ENCODE measurements around the gene MIA.
A peak's percentile ranks its signal among the peaks of the same experiment; 100 is the strongest.

Gene MIA

GRCh38 chr19:40801426-40802299, 26.3 kb downstream of the MIA start:
- DNase-seq (ENCODE audit: low spot score): no peak
- ChIA-PET POLR2A (ENCODE audit: low non-redundant PET) (no interaction called here), CTCF (interaction anchor here (0.5 to 0.8 kb wide), 3 partner anchors 18 to 369 kb away, joined by 3 to 5 read pairs (median 4); no protein-coding TSS in a partner anchor)
- H3K27ac ChIP-seq: peak overlapping the region; percentile 88
- no peak for TF ChIP-seq CTCF (conservative IDR thresholded peaks at IDR 0.05; ENCODE audit: low read depth)

GRCh38 chr19:40802300-40803169, 27.2 kb downstream of the MIA start:
- DNase-seq (ENCODE audit: low spot score): no peak
- no peak for TF ChIP-seq CTCF (conservative IDR thresholded peaks at IDR 0.05; ENCODE audit: low read depth)
- CTCF ChIA-PET: interaction anchor here (0.5 kb wide), 1 partner anchor 17 kb away, joined by 5 read pairs; no protein-coding TSS in a partner anchor
- H3K27ac ChIP-seq: peak overlapping the region; percentile 88
- POLR2A ChIA-PET (ENCODE audit: low non-redundant PET): interaction anchor here (0.6 kb wide), 1 partner anchor 157 kb away, joined by 4 read pairs; no protein-coding TSS in a partner anchor

DNA sequence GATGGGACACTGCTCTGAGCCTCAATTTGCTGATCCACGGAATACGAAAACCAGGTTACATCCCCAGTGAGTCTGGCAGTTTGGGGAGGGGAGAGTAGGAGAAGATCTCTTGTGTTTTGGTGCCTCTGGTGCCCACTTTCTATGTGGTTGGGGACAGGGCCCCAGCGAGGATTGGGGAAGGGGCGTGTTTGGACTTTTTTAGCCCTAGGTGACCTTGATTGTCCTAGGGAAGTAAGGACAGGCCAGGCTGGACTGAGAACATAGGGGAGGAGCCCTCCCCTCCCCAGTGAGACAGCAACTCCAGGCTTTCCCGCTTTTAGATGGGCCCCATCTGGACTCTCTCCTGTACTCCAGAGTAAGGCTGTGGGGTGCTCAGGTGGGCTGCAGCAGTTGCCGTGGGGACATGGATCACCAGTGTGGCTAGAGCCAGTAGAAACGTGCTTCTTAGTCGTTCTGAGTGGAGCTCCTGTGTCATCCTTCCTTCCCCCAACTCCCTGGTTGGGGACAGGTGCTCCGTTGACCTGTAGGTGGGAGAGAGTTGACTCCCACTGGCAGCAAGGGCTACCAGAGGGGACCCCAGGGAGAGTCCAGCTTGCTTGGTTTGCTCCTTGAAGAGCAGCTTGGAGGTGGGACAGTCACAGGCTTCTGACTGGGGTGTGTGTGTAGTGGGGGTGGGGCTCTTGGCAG, 28.0 kb downstream of the MIA start:
- DNase-seq (ENCODE audit: low spot score): no peak
- H3K27ac ChIP-seq: peak overlapping the region; percentile 88
- POLR2A ChIA-PET (ENCODE audit: low non-redundant PET): no interaction called here
- CTCF ChIA-PET: no interaction called here
- no peak for TF ChIP-seq CTCF (conservative IDR thresholded peaks at IDR 0.05; ENCODE audit: low read depth)

GRCh38 chr19:40803857-40804782, 28.8 kb downstream of the MIA start:
- no peak for DNase-seq (ENCODE audit: low spot score)
- H3K27ac ChIP-seq: peak overlapping the region; percentile 88

GRCh38 chr19:40804783-40805242, 29.5 kb downstream of the MIA start:
- peak overlapping the region; percentile 88 for H3K27ac ChIP-seq
- POLR2A ChIA-PET (ENCODE audit: low non-redundant PET): interaction anchor here (0.5 kb wide), 2 partner anchors 12 to 36 kb away, joined by 3 read pairs; no protein-coding TSS in a partner anchor
- no peak for DNase-seq (ENCODE audit: low spot score)
- TF ChIP-seq CTCF (conservative IDR thresholded peaks at IDR 0.05; ENCODE audit: low read depth): no peak
- CTCF ChIA-PET: interaction anchor here (1.0 kb wide), 1 partner anchor 15 kb away, joined by 3 read pairs; no protein-coding TSS in a partner anchor

More at GRCh38 chr19:40803857-40804782, 28.8 kb downstream of the MIA start:
- POLR2A ChIA-PET (ENCODE audit: low non-redundant PET): no interaction called here
- TF ChIP-seq CTCF (conservative IDR thresholded peaks at IDR 0.05; ENCODE audit: low read depth): no peak
- CTCF ChIA-PET: interaction anchor here (1.0 kb wide), 1 partner anchor 16 kb away, joined by 3 read pairs; no protein-coding TSS in a partner anchor

Data from RWPE1 (cell line).